Esophagus squamous epithelium (tissue), 5 donors: ENCODE measurements around the gene PAK4. TPM values are rescaled to one million over a fixed set of nuclear protein-coding genes. Genes with fewer than 3 reads are reported as not detected.
"Not testable (repeated sequence)": the region's sequence is repeated elsewhere in the genome, so short reads cannot be mapped to it uniquely, and the experiment has no call there.

Experiments used
- DNase-seq: peaks from one replicate; lab custom pipeline; 2025; lab: John Stamatoyannopoulos, UW
- H3K27ac ChIP-seq, 4 donors: fragments of 200-600 bp; sonication (generic); one replicate each; pipeline ENCODE4 v1.5.1; 2016 to 2019; ENCODE audit warnings: mild to moderate bottlenecking in 1 of 4
- H3K27me3 ChIP-seq, 4 donors: fragments of 200-600 bp; sonication (generic); 1 replicate in 3 of 4; 2 replicates in 1 of 4; pipeline versions ENCODE4 v1.5.1 to v1.6.0; 2017 to 2021; ENCODE audit warnings: antibody characterized with exemption in 1 of 4
- H3K36me3 ChIP-seq, 3 donors: fragments of 200-600 bp; sonication (generic); one replicate each; pipeline ENCODE4 v1.5.1; 2016 to 2019
- H3K4me1 ChIP-seq, 3 donors: fragments of 200-600 bp; sonication (generic); one replicate each; pipeline ENCODE4 v1.5.1; 2017 to 2019
- H3K4me3 ChIP-seq, 4 donors: fragments of 200-600 bp; sonication (generic); 1 replicate in 3 of 4; 2 replicates in 1 of 4; pipeline ENCODE4 v1.5.1; 2016 to 2019; ENCODE audit warnings: mild to moderate bottlenecking in 2 of 4, moderate library complexity in 1 of 4
- H3K9me3 ChIP-seq, 3 donors: fragments of 200-600 bp; sonication (generic); one replicate each; pipeline ENCODE4 v1.5.1; 2016 to 2019
- POLR2A ChIP-seq, 4 donors: fragments of 450-650 bp; IDR thresholded peaks; one replicate each; pipeline ENCODE4 v1.6.1; 2017; ENCODE audit warnings: antibody characterized with exemption in 4 of 4, mild to moderate bottlenecking in 4 of 4, moderate library complexity in 3 of 4
- whole genome bisulfite sequencing, 2 donors: methylation state at CpG; one replicate each; pipeline ENCODE4 v1.1.5; 2018; 5-methylcytosine and 5-hydroxymethylcytosine counted together
- intact Hi-C: fragments of 100-400 bp; cut with DNase I; formaldehyde crosslinking; loops from one replicate; pipeline ENCODE4 v1.15.0; 2022
- total RNA-seq, 4 donors: library from RNA; depleted of rRNA; stranded (reverse); fragments of >200 nt; gene quantifications; one replicate each; pipeline ENCODE4 v1.1.0, GENCODE V29; 2016
- TF ChIP-seq, protein P1 (sequence below), 6 experiments: fragments of 450-650 bp in 4 of 6; fragments of 200-600 bp in 2 of 6; sonication (generic) in 2 of 6; IDR thresholded peaks; one replicate each; pipeline ENCODE4 v1.5.1; 2016 to 2019; ENCODE audit warnings: antibody characterized with exemption in 6 of 6, mild to moderate bottlenecking in 4 of 6, moderate library complexity in 4 of 6
- donor health status: DM: yes; HTN: yes; CAD: no.

The PAK4 gene
- total RNA-seq, 4 donors from 2014 or later: 12.2 to 40.1 (median 18.3) TPM

DNA sequence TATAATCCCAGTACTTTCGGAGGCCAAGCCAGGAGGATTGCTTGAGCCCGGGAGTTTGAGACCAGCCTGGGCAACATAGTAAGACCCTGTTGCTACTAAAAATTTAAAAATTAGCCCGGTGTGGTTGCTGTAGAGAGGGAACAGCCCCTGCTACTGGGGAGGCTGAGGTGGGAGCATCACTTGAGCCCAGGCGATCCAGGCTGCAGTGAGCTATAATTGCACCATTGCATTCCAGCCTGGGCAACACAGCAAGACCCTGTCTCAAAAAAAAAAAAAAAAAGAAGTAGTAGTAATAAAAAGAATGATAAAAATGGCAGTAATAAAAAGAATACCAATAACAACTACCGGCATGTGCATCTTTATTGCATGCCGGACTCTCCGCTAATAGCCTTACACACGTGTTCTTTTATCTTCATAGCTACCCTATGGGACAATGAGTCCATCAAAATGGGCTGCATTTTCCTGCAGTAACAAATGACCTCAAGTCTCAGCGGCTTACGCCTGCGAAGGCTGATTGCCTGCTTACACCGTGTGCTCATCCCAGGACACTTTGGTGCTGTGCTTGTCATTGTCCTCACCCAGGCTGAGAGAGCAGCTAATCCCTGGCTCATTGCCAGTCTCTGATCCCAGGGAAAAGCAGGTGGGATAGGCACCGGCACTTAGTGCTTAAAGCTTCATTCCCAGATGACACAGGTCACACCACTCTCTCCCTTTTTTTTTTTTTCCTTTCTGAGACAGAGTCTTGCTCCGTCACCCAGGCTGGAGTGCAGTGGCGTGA, 92.8 kb downstream of the PAK4 start:
- H3K4me3 ChIP-seq: no peak overlapping the region
- 81% methylated on average over 14 to 15 of the region's 15 CpGs for WGBS, 2 donors
- H3K27me3 ChIP-seq: peaks cover 0 to 61% (median 2%) of the 10 kb centered on the region in 4 donors
- no peaks in the 10 kb centered on the region for H3K9me3 ChIP-seq
- no peaks in the 10 kb centered on the region for H3K36me3 ChIP-seq
- TF ChIP-seq POLR2A (IDR thresholded peaks at IDR 0.05): no peak
- TF ChIP-seq, protein P1, sequence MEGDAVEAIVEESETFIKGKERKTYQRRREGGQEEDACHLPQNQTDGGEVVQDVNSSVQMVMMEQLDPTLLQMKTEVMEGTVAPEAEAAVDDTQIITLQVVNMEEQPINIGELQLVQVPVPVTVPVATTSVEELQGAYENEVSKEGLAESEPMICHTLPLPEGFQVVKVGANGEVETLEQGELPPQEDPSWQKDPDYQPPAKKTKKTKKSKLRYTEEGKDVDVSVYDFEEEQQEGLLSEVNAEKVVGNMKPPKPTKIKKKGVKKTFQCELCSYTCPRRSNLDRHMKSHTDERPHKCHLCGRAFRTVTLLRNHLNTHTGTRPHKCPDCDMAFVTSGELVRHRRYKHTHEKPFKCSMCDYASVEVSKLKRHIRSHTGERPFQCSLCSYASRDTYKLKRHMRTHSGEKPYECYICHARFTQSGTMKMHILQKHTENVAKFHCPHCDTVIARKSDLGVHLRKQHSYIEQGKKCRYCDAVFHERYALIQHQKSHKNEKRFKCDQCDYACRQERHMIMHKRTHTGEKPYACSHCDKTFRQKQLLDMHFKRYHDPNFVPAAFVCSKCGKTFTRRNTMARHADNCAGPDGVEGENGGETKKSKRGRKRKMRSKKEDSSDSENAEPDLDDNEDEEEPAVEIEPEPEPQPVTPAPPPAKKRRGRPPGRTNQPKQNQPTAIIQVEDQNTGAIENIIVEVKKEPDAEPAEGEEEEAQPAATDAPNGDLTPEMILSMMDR (IDR thresholded peaks at IDR 0.05): no peak
- intact Hi-C loops: no loop called here
- no peak for DNase-seq
- no peaks in the 10 kb centered on the region for H3K4me1 ChIP-seq
- no peak overlapping the region for H3K27ac ChIP-seq

GRCh38 chr19:39219108-39219507, 93.5 kb downstream of the PAK4 start:
- DNase-seq, H3K4me3 ChIP-seq: not testable (repeated sequence)
- WGBS, 2 donors: 53 to 64% methylated on average over 7 to 10 of the region's 10 CpGs

DNA sequence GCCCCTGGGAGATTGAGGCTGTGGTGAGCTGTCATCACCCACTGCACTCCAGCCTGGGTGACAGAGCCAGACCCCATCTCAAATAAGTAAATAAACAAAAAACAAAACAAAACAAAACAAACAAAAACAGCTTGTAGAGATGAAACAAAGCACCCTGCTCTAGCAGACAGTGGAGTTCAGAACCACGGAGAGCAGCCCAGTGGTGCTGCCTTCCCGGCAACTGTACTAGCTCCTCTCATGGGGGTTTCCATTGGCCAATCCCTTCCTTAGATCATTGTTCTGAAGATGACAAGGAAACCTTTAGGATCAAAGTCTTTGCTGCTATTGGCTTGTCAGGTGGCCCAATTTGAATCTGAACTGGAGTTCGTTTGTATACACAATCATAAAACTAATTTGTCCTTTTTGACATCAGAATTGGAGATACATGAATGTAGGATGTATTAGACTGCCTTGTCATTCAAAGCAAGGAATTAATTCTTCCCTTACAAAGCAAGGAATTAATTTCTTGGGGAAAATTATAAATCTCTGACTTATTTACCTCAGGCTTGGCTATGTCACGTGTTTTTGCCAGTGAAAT, 98.2 kb downstream of the PAK4 start:
- Histone ChIP-seq H3K4me3 (no peak overlapping the region), H3K9me3 (no peaks in the 10 kb centered on the region), H3K27me3 (peaks cover 0 to 55% (median 3%) of the 10 kb centered on the region in 4 donors), H3K27ac (no peak overlapping the region), H3K36me3 (no peaks in the 10 kb centered on the region), H3K4me1 (no peaks in the 10 kb centered on the region)
- intact Hi-C loops: no loop called here
- DNase-seq: no peak
- 20 to 24% methylated on average over 4 of the region's 4 CpGs for WGBS, 2 donors
- no peak for TF ChIP-seq POLR2A (IDR thresholded peaks at IDR 0.05)
- TF ChIP-seq, protein P1 (IDR thresholded peaks at IDR 0.05): no peak

More at GRCh38 chr19:39219108-39219507, 93.5 kb downstream of the PAK4 start:
- H3K9me3 ChIP-seq, H3K4me1 ChIP-seq, H3K36me3 ChIP-seq, intact Hi-C loops, H3K27ac ChIP-seq: not testable (repeated sequence)
- peaks cover 0 to 64% (median 2%) of the 10 kb centered on the region in 4 donors for H3K27me3 ChIP-seq

DNA sequence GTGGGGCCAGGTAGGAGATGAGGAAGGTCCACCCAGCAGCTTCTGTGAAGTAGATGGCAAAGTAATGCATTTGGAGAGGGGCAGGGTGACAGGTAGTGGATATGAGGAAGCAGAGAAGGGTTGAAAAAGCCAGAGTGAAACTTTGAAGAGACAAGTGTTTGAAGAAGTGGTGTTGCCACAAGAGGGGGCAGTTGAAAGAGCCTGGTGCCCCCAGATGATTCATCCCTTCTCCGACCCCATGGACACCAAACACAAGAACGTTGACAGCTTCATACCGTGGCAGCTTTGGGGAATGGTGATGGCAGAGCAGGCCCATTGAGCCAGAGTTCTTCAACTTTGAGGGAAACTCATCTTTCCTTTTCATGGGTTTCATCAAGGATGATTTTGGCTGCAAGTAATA, 99.3 kb downstream of the PAK4 start:
- Histone ChIP-seq H3K27ac (no peak overlapping the region), H3K36me3 (no peaks in the 10 kb centered on the region), H3K27me3 (peaks cover 0 to 44% (median 3%) of the 10 kb centered on the region in 4 donors), H3K4me1 (no peaks in the 10 kb centered on the region), H3K9me3 (no peaks in the 10 kb centered on the region), H3K4me3 (no peak overlapping the region)
- 12 to 34% methylated on average over 3 of the region's 3 CpGs for WGBS, 2 donors
- intact Hi-C loops: no loop called here
- TF ChIP-seq POLR2A (IDR thresholded peaks at IDR 0.05): no peak
- TF ChIP-seq, protein P1 (IDR thresholded peaks at IDR 0.05): no peak
- no peak for DNase-seq

Other genes with a start within 250 kb of the PAK4 start
- gene RINL, start 247.5 kb upstream of the PAK4 start, total RNA-seq: 10 to 100 TPM in 1 of 4 donors, 1 to 10 TPM in 3; 4.8 to 14.9 (median 5.7) TPM
- 10 to 100 TPM; 39.8 to 71.5 (median 52.7) TPM for gene SIRT2, start 226.2 kb upstream of the PAK4 start, total RNA-seq
- gene NFKBIB, start 225.8 kb upstream of the PAK4 start, total RNA-seq: 10 to 100 TPM; 22.0 to 34.0 (median 26.7) TPM
- gene CCER2, start 213.6 kb upstream of the PAK4 start, total RNA-seq: 1 to 10 TPM in 1 of 4 donors, under 1 TPM in 2, not detected in 1; 0.76 to 2.4 (median 0.83) TPM
- 10 to 100 TPM; 21.2 to 32.7 (median 25.2) TPM for gene SARS2, start 195.0 kb upstream of the PAK4 start, total RNA-seq
- gene MRPS12, start 194.8 kb upstream of the PAK4 start, total RNA-seq: 10 to 100 TPM; 27.2 to 74.6 (median 44.2) TPM
- gene FBXO17, start 150.0 kb upstream of the PAK4 start, total RNA-seq: 10 to 100 TPM in 1 of 4 donors, 1 to 10 TPM in 3; 3.9 to 18.3 (median 8.8) TPM
- 10 to 100 TPM in 2 of 4 donors, 1 to 10 TPM in 2; 5.7 to 14.0 (median 8.3) TPM for gene FBXO27, start 93.2 kb upstream of the PAK4 start, total RNA-seq
- under 1 TPM in 3 of 4 donors, not detected in 1; 0.19 to 0.57 (median 0.40) TPM for gene ACP7, start 41.4 kb upstream of the PAK4 start, total RNA-seq
- gene NCCRP1, start 71.2 kb downstream of the PAK4 start, total RNA-seq: 100 to 1,000 TPM; 208 to 737 (median 262) TPM
- gene SYCN, start 78.5 kb downstream of the PAK4 start, total RNA-seq: not detected
- gene IFNL3, start 119.2 kb downstream of the PAK4 start, total RNA-seq: not detected
- not detected for gene IFNL4, start 123.1 kb downstream of the PAK4 start, total RNA-seq
- gene IFNL2, start 142.6 kb downstream of the PAK4 start, total RNA-seq: not detected
- not detected for gene IFNL1, start 170.6 kb downstream of the PAK4 start, total RNA-seq
- 1 to 10 TPM in 1 of 4 donors, under 1 TPM in 3; 0.35 to 1.3 (median 0.67) TPM for gene LRFN1, start 195.1 kb downstream of the PAK4 start, total RNA-seq
- 10 to 100 TPM in 1 of 4 donors, 1 to 10 TPM in 3; 1.9 to 15.8 (median 4.5) TPM for gene GMFG, start 210.3 kb downstream of the PAK4 start, total RNA-seq
- gene SAMD4B, start 216.6 kb downstream of the PAK4 start, total RNA-seq: 100 to 1,000 TPM in 1 of 4 donors, 10 to 100 TPM in 3; 49.1 to 131 (median 75.2) TPM